B cell (primary cell): ENCODE measurements around the gene MED8. TPM values are rescaled to one million over a fixed set of nuclear protein-coding genes. Genes with fewer than 3 reads are reported as not detected.

Experiments used
- ATAC-seq: fragments of 200-7000 bp; cut with Tn5 transposase; one replicate; pipeline ENCODE4 v1.10.0; 2021; ENCODE audit warnings: low read depth, mild to moderate bottlenecking, moderate number of reproducible peaks, moderate library complexity
- CTCF ChIA-PET: fragments of 350-600 bp; sonication (Branson Sonifier 250); formaldehyde crosslinking; loops from one replicate; lab custom pipeline; 2021; ENCODE audit warnings: antibody characterized with exemption, inconsistent platforms; lab: Charles Lee
- POLR2A ChIA-PET: fragments of 350-600 bp; sonication (Branson Sonifier 250); formaldehyde crosslinking; loops from one replicate; lab custom pipeline; 2021; ENCODE audit warnings: antibody characterized with exemption; lab: Charles Lee
- DNase-seq: peaks from one replicate; pipeline ENCODE4 v3.0.0; 2013
- H2AFZ ChIP-seq: 2 replicates; pipeline ENCODE4 v1.6.1; 2012; ENCODE audit warnings: mild to moderate bottlenecking, low read depth, low read length; ENCODE audit not compliant: insufficient read depth, poor library complexity, severe bottlenecking
- H3K27ac ChIP-seq, 2 donors: 1 replicate in 1 of 2; 2 replicates in 1 of 2; pipeline ENCODE4 v1.5.1; 2012 to 2013; ENCODE audit warnings: low read length in 2 of 2, mild to moderate bottlenecking in 2 of 2, moderate library complexity in 1 of 2
- H3K27me3 ChIP-seq, 4 experiments: fragments of 200-600 bp in 1 of 4; sonication (generic) in 1 of 4; replicated peaks in 1 of 4; 1 replicate in 2 of 4; 2 replicates in 2 of 4; pipeline versions ENCODE4 v1.6.1 to v1.7.0; 2013 to 2016; ENCODE audit warnings: low read length in 3 of 4, mild to moderate bottlenecking in 2 of 4, mixed read lengths in 1 of 4, moderate library complexity in 1 of 4; ENCODE audit not compliant: insufficient read depth in 4 of 4, control insufficient read depth in 3 of 4; ENCODE audit errors: control extremely low read depth in 1 of 4
- H3K36me3 ChIP-seq, 2 experiments: replicated peaks in 1 of 2; 1 replicate in 1 of 2; 2 replicates in 1 of 2; pipeline versions ENCODE4 v1.6.1 to v1.7.1; 2013; ENCODE audit warnings: low read length in 1 of 2; ENCODE audit not compliant: insufficient read depth in 2 of 2, control insufficient read depth in 1 of 2; ENCODE audit errors: control extremely low read depth in 1 of 2, extremely low read depth in 1 of 2
- H3K4me1 ChIP-seq, 2 donors: fragments of 200-600 bp in 1 of 2; sonication (generic) in 1 of 2; 1 replicate in 1 of 2; 2 replicates in 1 of 2; pipeline versions ENCODE4 v1.5.1 to v1.6.1; 2013 to 2017; ENCODE audit warnings: low read length in 2 of 2; ENCODE audit not compliant: control insufficient read depth in 2 of 2, insufficient read depth in 2 of 2
- H3K4me2 ChIP-seq: replicated peaks from 2 replicates; pipeline ENCODE3; 2012; ENCODE audit warnings: mild to moderate bottlenecking, low read depth, low read length; ENCODE audit not compliant: poor library complexity, severe bottlenecking
- H3K4me3 ChIP-seq, 5 experiments: fragments of 200-600 bp in 1 of 5; sonication (generic) in 1 of 5; 1 replicate in 3 of 5; 2 replicates in 2 of 5; pipeline versions ENCODE4 v1.5.1 to v1.7.0; 2011 to 2016; ENCODE audit warnings: low read length in 4 of 5, mild to moderate bottlenecking in 4 of 5, low read depth in 2 of 5, control low read depth in 1 of 5, moderate library complexity in 1 of 5; ENCODE audit not compliant: insufficient read depth in 1 of 5; ENCODE audit errors: control extremely low read depth in 1 of 5, extremely low read depth in 1 of 5
- H3K79me2 ChIP-seq: fragments of 200-600 bp; sonication (generic); one replicate; pipeline ENCODE4 v1.6.0; 2016; ENCODE audit warnings: low read length; ENCODE audit not compliant: control insufficient read depth, insufficient read depth
- H3K9ac ChIP-seq: fragments of 200-600 bp; sonication (generic); 2 replicates; pipeline ENCODE4 v1.6.1; 2017; ENCODE audit warnings: mild to moderate bottlenecking, low read length, moderate library complexity
- H3K9me3 ChIP-seq, 3 donors: one replicate each; pipeline versions ENCODE4 v1.6.1 to v1.7.1; 2013; ENCODE audit warnings: low read length in 2 of 3; ENCODE audit not compliant: control insufficient read depth in 2 of 3, insufficient read depth in 1 of 3; ENCODE audit errors: control extremely low read depth in 1 of 3
- H4K20me1 ChIP-seq: 2 replicates; pipeline ENCODE4 v1.6.0; 2012; ENCODE audit warnings: mild to moderate bottlenecking, low read length; ENCODE audit not compliant: insufficient read depth, control insufficient read depth, poor library complexity, severe bottlenecking
- H3K27ac Mint-ChIP-seq: one replicate; pipeline ENCODE4 v1.8.0; 2021; ENCODE audit warnings: mixed read lengths
- H3K27me3 Mint-ChIP-seq: one replicate; pipeline ENCODE4 v1.8.0; 2021; ENCODE audit warnings: mixed read lengths
- H3K4me1 Mint-ChIP-seq: one replicate; pipeline ENCODE4 v1.8.0; 2021; ENCODE audit warnings: mixed read lengths
- H3K4me3 Mint-ChIP-seq: one replicate; pipeline ENCODE4 v1.8.0; 2021; ENCODE audit warnings: mixed read lengths
- H3K9me3 Mint-ChIP-seq: one replicate; pipeline ENCODE4 v1.8.0; 2022; ENCODE audit warnings: mixed read lengths; ENCODE audit not compliant: insufficient read depth
- CTCF ChIP-seq: fragments of 200-600 bp; IDR thresholded peaks from one replicate; pipeline ENCODE4 v1.8.0; 2022; ENCODE audit warnings: antibody characterized with exemption, mild to moderate bottlenecking
- EZH2 ChIP-seq: IDR thresholded peaks from 2 replicates; pipeline ENCODE4 v1.6.1; 2012; ENCODE audit warnings: borderline replicate concordance, low read depth, mild to moderate bottlenecking, moderate library complexity, low read length; ENCODE audit not compliant: insufficient read depth, poor library complexity, severe bottlenecking
- WGBS: methylation state at CpG from one replicate; pipeline ENCODE4 v1.1.5; 2013; ENCODE audit warnings: missing lambda C conversion rate; ENCODE audit not compliant: insufficient coverage; 5-methylcytosine and 5-hydroxymethylcytosine counted together
- intact Hi-C: fragments of 100-400 bp; cut with micrococcal nuclease; formaldehyde crosslinking; loops from one replicate; pipeline ENCODE4 v1.10.0; 2022
- polyA plus RNA-seq: library from polyadenylated mRNA; depleted of rRNA; stranded (reverse); fragments of >200 nt; gene quantifications from 2 replicates; pipeline ENCODE4 v1.2.3, GENCODE V29; 2012
- total RNA-seq, 2 donors: library from RNA; stranded (reverse); fragments of 120-200 nt in 1 of 2; gene quantifications; 1 replicate in 1 of 2; 2 replicates in 1 of 2; pipeline versions ENCODE4 v1.2.3 to v1.2.4, GENCODE V29; 2013 to 2022

MED8 gene
- total and polyA plus RNA-seq, 2 donors (not counting 1 experiment from before 2014, with no cell fraction given), result 12.0 to 30.0 TPM

GRCh38 chr1:43368646-43369020 lies 21.0 kb downstream of the MED8 start:
- no peaks in the 10 kb centered on the region for H3K9me3 Mint-ChIP-seq
- Histone ChIP-seq H3K79me2 (peaks cover 52% of the 10 kb centered on the region), H3K4me1 (peaks cover 18 to 26% of the 10 kb centered on the region in 2 donors), H3K27me3 (no peaks in the 10 kb centered on the region), H2AFZ (peak overlapping the region; percentile 87), H3K9ac (peak overlapping the region; percentile 86), H3K4me2 (peak overlapping the region; percentile 100), H4K20me1 (peaks cover 32% of the 10 kb centered on the region), H3K4me3 (peak overlapping the region; percentile 56 to 87 (median 78)), H3K9me3 (no peaks in the 10 kb centered on the region), H3K36me3 (peaks cover 0 to 22% of the 10 kb centered on the region in 2 experiments), H3K27ac (peak overlapping the region; percentile 58 to 82)
- H3K4me1 Mint-ChIP-seq, result peaks cover 45% of the 10 kb centered on the region
- no CpG with 5 or more reads among the region's 6 CpGs for WGBS
- no peaks in the 10 kb centered on the region for H3K27me3 Mint-ChIP-seq
- CTCF ChIA-PET, result interaction anchor here (0.7 to 2.5 kb wide), 11 partner anchors 11 to 145 kb away, joined by 3 to 14 read pairs (median 4); partner anchors contain the start of genes MED8 and SZT2
- H3K4me3 Mint-ChIP-seq, result peak overlapping the region; percentile 96
- ATAC-seq, result no peak
- POLR2A ChIA-PET, result interaction anchor here (0.8 to 2.5 kb wide), 9 partner anchors 10 to 601 kb away, joined by 3 to 34 read pairs (median 4); partner anchors contain the start of genes C1orf50, CDC20, HYI and KDM4A
- H3K27ac Mint-ChIP-seq, result peak overlapping the region; percentile 97
- DNase-seq, result no peak
- intact Hi-C loops, result loop anchor here (1.0 to 10.0 kb wide), 11 partner anchors 10 to 664 kb away; partner anchors contain the start of genes C1orf50, CDC20, KDM4A and MED8
- no peak for TF ChIP-seq CTCF
- no peak for TF ChIP-seq EZH2
